Smooth muscle cell of the brain vasculature (primary cell): ENCODE results near the gene PLEKHM1.
"Not testable (repeated sequence)": the region's sequence is repeated elsewhere in the genome, so short reads cannot be mapped to it uniquely, and the experiment has no call there.

Source experiments
- DNase-seq: peaks from one replicate; pipeline ENCODE4 v3.0.0-alpha.2; 2012; ENCODE audit warnings: low read depth, low spot score

PLEKHM1 gene

GRCh38 chr17:45461524-45462327, 28.8 kb downstream of the PLEKHM1 start:
- not testable (repeated sequence) for DNase-seq

GRCh38 chr17:45460422-45460821, 30.1 kb downstream of the PLEKHM1 start:
- DNase-seq, result not testable (repeated sequence)

- not testable (repeated sequence) for DNase-seq
Observed at GRCh38 chr17:45454341-45454740, 36.2 kb downstream of the PLEKHM1 start.

- not testable (repeated sequence) for DNase-seq
Observed at GRCh38 chr17:45453731-45454130, 36.8 kb downstream of the PLEKHM1 start.

- DNase-seq, result not testable (repeated sequence)
Observed at GRCh38 chr17:45453225-45453534, 37.3 kb downstream of the PLEKHM1 start.

- DNase-seq, result not testable (repeated sequence)
Observed at GRCh38 chr17:45452329-45453224, 37.9 kb downstream of the PLEKHM1 start.

GRCh38 chr17:45451660-45452059, 38.9 kb downstream of the PLEKHM1 start:
- not testable (repeated sequence) for DNase-seq

- no peak for DNase-seq
Observed at GRCh38 chr17:45451131-45451530, 39.4 kb downstream of the PLEKHM1 start.

- not testable (repeated sequence) for DNase-seq
Observed at GRCh38 chr17:45449708-45450329, 40.7 kb downstream of the PLEKHM1 start.

GRCh38 chr17:45449260-45449659, 41.3 kb downstream of the PLEKHM1 start:
- not testable (repeated sequence) for DNase-seq

- DNase-seq, result not testable (repeated sequence)
Observed at GRCh38 chr17:45448483-45448882, 42.0 kb downstream of the PLEKHM1 start.

GRCh38 chr17:45448066-45448465, 42.5 kb downstream of the PLEKHM1 start:
- DNase-seq, result not testable (repeated sequence)

GRCh38 chr17:45447650-45448049, 42.9 kb downstream of the PLEKHM1 start:
- DNase-seq, result not testable (repeated sequence)

GRCh38 chr17:45446872-45447625, 43.5 kb downstream of the PLEKHM1 start:
- DNase-seq, result not testable (repeated sequence)

GRCh38 chr17:45445901-45446743, 44.4 kb downstream of the PLEKHM1 start:
- DNase-seq, result not testable (repeated sequence)

GRCh38 chr17:45444856-45445820, 45.4 kb downstream of the PLEKHM1 start:
- DNase-seq, result not testable (repeated sequence)

GRCh38 chr17:45444301-45444700, 46.2 kb downstream of the PLEKHM1 start:
- not testable (repeated sequence) for DNase-seq

- DNase-seq, result not testable (repeated sequence)
Observed at GRCh38 chr17:45443371-45444260, 46.9 kb downstream of the PLEKHM1 start.
